Measurements from ENCODE around the gene ICA1L.

- TF ChIP-seq CTCF (IDR thresholded peaks at IDR 0.05; ENCODE audit: insufficient read depth, low read depth, low read length) (no peak), EZH2 (IDR thresholded peaks at IDR 0.05; ENCODE audit: insufficient read depth, low read length) (no peak)
Observed at GRCh38 chr2:202756598-202756997, 115.0 kb downstream of the ICA1L start.

Data from astrocyte (in vitro differentiated cells and primary cell).